HFFc6 (cell line): ENCODE results near the gene NR2E1. TPM values are rescaled to one million over a fixed set of nuclear protein-coding genes. Genes with fewer than 3 reads are reported as not detected.
A peak's percentile ranks its signal among the peaks of the same experiment; 100 is the strongest.

Source experiments
- DNase-seq: peaks from one replicate; pipeline ENCODE4 v3.0.0-alpha.2; 2018
- H3K27ac Mint-ChIP-seq: 2 replicates; pipeline ENCODE4 v1.8.0; 2020; ENCODE audit warnings: mild to moderate bottlenecking, mixed read lengths
- H3K27me3 Mint-ChIP-seq: 2 replicates; pipeline ENCODE4 v1.8.0; 2021; ENCODE audit warnings: mild to moderate bottlenecking, moderate library complexity, mixed read lengths; ENCODE audit not compliant: insufficient read depth
- H3K36me3 Mint-ChIP-seq: 2 replicates; pipeline ENCODE4 v1.8.0; 2021; ENCODE audit warnings: low read depth, mixed read lengths
- H3K4me1 Mint-ChIP-seq: 2 replicates; pipeline ENCODE4 v1.8.0; 2020; ENCODE audit warnings: low read depth, mixed read lengths
- H3K4me3 Mint-ChIP-seq: 2 replicates; pipeline ENCODE4 v1.8.0; 2020; ENCODE audit warnings: mild to moderate bottlenecking, moderate library complexity, mixed read lengths
- H3K9me3 Mint-ChIP-seq: 2 replicates; pipeline ENCODE4 v1.8.0; 2020; ENCODE audit warnings: mild to moderate bottlenecking, mixed read lengths
- CTCF ChIP-seq: fragments of 200-600 bp; sonication (generic); IDR thresholded peaks from 2 replicates; pipeline ENCODE4 v1.5.0; 2021; ENCODE audit warnings: antibody characterized with exemption, mild to moderate bottlenecking
- total RNA-seq, 6 experiments: library from RNA; stranded (reverse); fragmentation: NEBNext Ultra II Directional; extraction: Animal tissue kit (Norgen Biotek cat#: 25700); gene quantifications; 2 replicates in 1 of 6; 3 replicates in 5 of 6; pipeline ENCODE4 v1.2.3, GENCODE V29; 2021

Gene NR2E1
- total RNA-seq, 6 experiments from 2014 or later = not detected

GRCh38 chr6:108123946-108124345, 41.9 kb upstream of the NR2E1 start:
- Mint-ChIP-seq H3K27me3 (peaks cover 60% of the 10 kb centered on the region), H3K27ac (no peak overlapping the region), H3K4me1 (peaks cover 4% of the 10 kb centered on the region), H3K36me3 (peaks cover 2% of the 10 kb centered on the region; the same call in 1 of the 2 replicates), H3K4me3 (no peak overlapping the region), H3K9me3 (no peaks in the 10 kb centered on the region)
- TF ChIP-seq CTCF = no peak
- no peak for DNase-seq

- H3K27me3 Mint-ChIP-seq = peaks cover 55% of the 10 kb centered on the region
Measured at GRCh38 chr6:108127056-108127455, 38.8 kb upstream of the NR2E1 start.

GRCh38 chr6:108127826-108128225, 38.0 kb upstream of the NR2E1 start:
- H3K4me1 Mint-ChIP-seq = no peaks in the 10 kb centered on the region
- TF ChIP-seq CTCF = no peak
- H3K4me3 Mint-ChIP-seq = no peak overlapping the region
- no peaks in the 10 kb centered on the region for H3K9me3 Mint-ChIP-seq
- H3K27ac Mint-ChIP-seq = no peak overlapping the region
- H3K36me3 Mint-ChIP-seq = no peaks in the 10 kb centered on the region
- DNase-seq = peak; percentile 53
- peaks cover 58% of the 10 kb centered on the region for H3K27me3 Mint-ChIP-seq

More at GRCh38 chr6:108127056-108127455, 38.8 kb upstream of the NR2E1 start:
- H3K36me3 Mint-ChIP-seq = no peaks in the 10 kb centered on the region
- no peak for TF ChIP-seq CTCF
- DNase-seq = no peak
- no peaks in the 10 kb centered on the region for H3K4me1 Mint-ChIP-seq
- no peak overlapping the region for H3K4me3 Mint-ChIP-seq
- H3K27ac Mint-ChIP-seq = no peak overlapping the region
- H3K9me3 Mint-ChIP-seq = no peaks in the 10 kb centered on the region

GRCh38 chr6:108130262-108130661, 35.6 kb upstream of the NR2E1 start:
- no peaks in the 10 kb centered on the region for H3K9me3 Mint-ChIP-seq
- no peak for DNase-seq
- peaks cover 19% of the 10 kb centered on the region for H3K4me1 Mint-ChIP-seq
- no peaks in the 10 kb centered on the region for H3K36me3 Mint-ChIP-seq
- H3K27me3 Mint-ChIP-seq = peaks cover 36% of the 10 kb centered on the region
- no peak overlapping the region for H3K27ac Mint-ChIP-seq
- no peak overlapping the region for H3K4me3 Mint-ChIP-seq
- TF ChIP-seq CTCF = no peak

GRCh38 chr6:108132863-108133262, 33.0 kb upstream of the NR2E1 start:
- DNase-seq = no peak
- no peak overlapping the region; the same call in 1 of the 2 replicates for H3K4me3 Mint-ChIP-seq
- no peaks in the 10 kb centered on the region for H3K9me3 Mint-ChIP-seq
- peaks cover 33% of the 10 kb centered on the region for H3K27me3 Mint-ChIP-seq
- peaks cover 19% of the 10 kb centered on the region for H3K4me1 Mint-ChIP-seq
- H3K36me3 Mint-ChIP-seq = no peaks in the 10 kb centered on the region
- no peak for TF ChIP-seq CTCF
- no peak overlapping the region for H3K27ac Mint-ChIP-seq
